H9 (cell line): ENCODE results near the gene PHF21A. TPM values are rescaled to one million over a fixed set of nuclear protein-coding genes. Genes with fewer than 3 reads are reported as not detected.

Source experiments
- DNase-seq: peaks from one replicate; pipeline ENCODE4 v3.0.0-alpha.2; 2017
- H2AFZ ChIP-seq: one replicate; pipeline ENCODE4 v1.6.1; 2013; ENCODE audit warnings: mild to moderate bottlenecking, low read length, control low read depth, moderate library complexity
- H2AK5ac ChIP-seq: 2 replicates; pipeline ENCODE4 v1.6.1; 2013; ENCODE audit warnings: low read length, control low read depth, mixed read lengths; ENCODE audit not compliant: insufficient read length
- H2BK120ac ChIP-seq: one replicate; pipeline ENCODE4 v1.6.1; 2013; ENCODE audit warnings: low read depth, mild to moderate bottlenecking, low read length, control low read depth, inconsistent platforms; ENCODE audit not compliant: poor library complexity, severe bottlenecking
- H2BK12ac ChIP-seq: 2 replicates; pipeline ENCODE4 v1.6.1; 2013; ENCODE audit warnings: low read length, control low read depth, mixed read lengths, low read depth; ENCODE audit not compliant: insufficient read length
- H2BK15ac ChIP-seq: 2 replicates; pipeline ENCODE4 v1.6.1; 2013; ENCODE audit warnings: low read depth, low read length, control low read depth
- H2BK20ac ChIP-seq: one replicate; pipeline ENCODE4 v1.6.1; 2013; ENCODE audit warnings: low read depth, mild to moderate bottlenecking, low read length, control low read depth, inconsistent platforms; ENCODE audit not compliant: poor library complexity, severe bottlenecking
- H2BK5ac ChIP-seq: 2 replicates; pipeline ENCODE4 v1.6.1; 2013; ENCODE audit warnings: low read length, control low read depth, mixed read lengths; ENCODE audit not compliant: insufficient read length
- H3K14ac ChIP-seq: 2 replicates; pipeline ENCODE4 v1.6.1; 2013; ENCODE audit warnings: low read length, control low read depth; ENCODE audit not compliant: insufficient read depth
- H3K18ac ChIP-seq: 2 replicates; pipeline ENCODE4 v1.6.1; 2013; ENCODE audit warnings: low read depth, mild to moderate bottlenecking, mixed read lengths, low read length, control low read depth; ENCODE audit not compliant: insufficient read length
- H3K23ac ChIP-seq: 2 replicates; pipeline ENCODE4 v1.6.1; 2013; ENCODE audit warnings: low read length, control low read depth, mixed read lengths, low read depth; ENCODE audit not compliant: insufficient read length
- H3K23me2 ChIP-seq: 2 replicates; pipeline ENCODE4 v1.6.1; 2013; ENCODE audit warnings: low read depth, mild to moderate bottlenecking, mixed read lengths, low read length, control low read depth; ENCODE audit not compliant: insufficient read length, poor library complexity, severe bottlenecking
- H3K27ac ChIP-seq: 2 replicates; pipeline ENCODE4 v1.5.1; 2013; ENCODE audit warnings: low read length, control low read depth, mixed read lengths, low read depth; ENCODE audit not compliant: insufficient read length
- H3K27me3 ChIP-seq: 2 replicates; pipeline ENCODE4 v1.6.1; 2013; ENCODE audit warnings: low read length, control low read depth, inconsistent platforms; ENCODE audit not compliant: insufficient read depth
- H3K4ac ChIP-seq: 2 replicates; pipeline ENCODE4 v1.6.1; 2013; ENCODE audit warnings: low read depth, mild to moderate bottlenecking, control low read depth, inconsistent platforms, low read length, moderate library complexity
- H3K4me1 ChIP-seq: 2 replicates; pipeline ENCODE4 v1.6.1; 2013; ENCODE audit warnings: low read length, control low read depth, inconsistent platforms; ENCODE audit not compliant: insufficient read depth
- H3K4me2 ChIP-seq: 2 replicates; pipeline ENCODE4 v1.6.1; 2013; ENCODE audit warnings: low read length, control low read depth, mixed read lengths; ENCODE audit not compliant: insufficient read length, insufficient read depth
- H3K56ac ChIP-seq: 2 replicates; pipeline ENCODE4 v1.6.1; 2013; ENCODE audit warnings: low read depth, mild to moderate bottlenecking, mixed read lengths, low read length, control low read depth; ENCODE audit not compliant: insufficient read length
- H3K79me1 ChIP-seq: 2 replicates; pipeline ENCODE4 v1.6.1; 2013; ENCODE audit warnings: low read depth, mild to moderate bottlenecking, moderate library complexity, low read length, control low read depth, inconsistent platforms; ENCODE audit not compliant: insufficient read depth, poor library complexity, severe bottlenecking
- H3K79me2 ChIP-seq: 2 replicates; pipeline ENCODE4 v1.6.1; 2013; ENCODE audit warnings: low read length, control low read depth, inconsistent platforms; ENCODE audit not compliant: insufficient read depth
- H3K9ac ChIP-seq: 2 replicates; pipeline ENCODE4 v1.6.1; 2013; ENCODE audit warnings: low read length, control low read depth, mixed read lengths; ENCODE audit not compliant: insufficient read length; ENCODE audit errors: extremely low read depth
- H3K9me3 ChIP-seq: one replicate; pipeline ENCODE4 v1.6.1; 2013; ENCODE audit warnings: low read depth, low read length, inconsistent platforms; ENCODE audit not compliant: control insufficient read depth
- H3T11ph ChIP-seq: one replicate; pipeline ENCODE4 v1.6.1; 2013; ENCODE audit warnings: mild to moderate bottlenecking, low read length, control low read depth, inconsistent platforms
- H4K20me1 ChIP-seq: one replicate; pipeline ENCODE4 v1.6.1; 2013; ENCODE audit not compliant: control insufficient read depth, insufficient read length, insufficient read depth
- H4K5ac ChIP-seq: 2 replicates; pipeline ENCODE4 v1.6.1; 2013; ENCODE audit warnings: low read depth, mild to moderate bottlenecking, mixed read lengths, low read length, control low read depth; ENCODE audit not compliant: insufficient read length
- H4K8ac ChIP-seq: replicated peaks from 2 replicates; pipeline ENCODE4 v1.6.1; 2013; ENCODE audit warnings: low read length, control low read depth, mixed read lengths, low read depth; ENCODE audit not compliant: insufficient read length
- H4K91ac ChIP-seq: 2 replicates; pipeline ENCODE4 v1.6.1; 2013; ENCODE audit warnings: low read depth, mild to moderate bottlenecking, moderate library complexity, mixed read lengths, low read length, control low read depth; ENCODE audit not compliant: insufficient read length
- H3K27ac Mint-ChIP-seq, 3 experiments: 2 replicates in 2 of 3; 3 replicates in 1 of 3; pipeline ENCODE4 v1.8.0; 2020 to 2021; ENCODE audit warnings: mixed read lengths in 3 of 3, mild to moderate bottlenecking in 1 of 3, moderate library complexity in 1 of 3
- H3K27me3 Mint-ChIP-seq: 2 replicates; pipeline ENCODE4 v1.8.0; 2021; ENCODE audit warnings: low read depth, mild to moderate bottlenecking, moderate library complexity, mixed read lengths
- H3K36me3 Mint-ChIP-seq, 3 experiments: 2 replicates in 2 of 3; 3 replicates in 1 of 3; pipeline ENCODE4 v1.8.0; 2020 to 2021; ENCODE audit warnings: low read depth in 3 of 3, mixed read lengths in 3 of 3; ENCODE audit not compliant: insufficient read depth in 1 of 3
- H3K4me1 Mint-ChIP-seq, 2 experiments: 2 replicates each; pipeline ENCODE4 v1.8.0; 2020; ENCODE audit warnings: mixed read lengths in 2 of 2
- H3K4me3 Mint-ChIP-seq, 2 experiments: 2 replicates in 1 of 2; 3 replicates in 1 of 2; pipeline ENCODE4 v1.8.0; 2020 to 2021; ENCODE audit warnings: mild to moderate bottlenecking in 2 of 2, mixed read lengths in 2 of 2, moderate library complexity in 1 of 2
- H3K9me3 Mint-ChIP-seq, 2 experiments: 2 replicates in 1 of 2; 3 replicates in 1 of 2; pipeline ENCODE4 v1.8.0; 2020; ENCODE audit warnings: mild to moderate bottlenecking in 2 of 2, mixed read lengths in 2 of 2, moderate library complexity in 1 of 2
- CTCF ChIP-seq: fragments of 200-600 bp; sonication (generic); conservative IDR thresholded peaks from 3 replicates; pipeline ENCODE4 v1.8.0; 2021; ENCODE audit warnings: antibody characterized with exemption, mild to moderate bottlenecking
- WGBS: extraction: QIAGEN DNeasy Blood & Tissue Kit; methylation state at CpG from one replicate; pipeline ENCODE4 v1.1.7; 2013; ENCODE audit warnings: missing lambda C conversion rate, low lambda C conversion rate, mixed read lengths; ENCODE audit not compliant: insufficient read length; ENCODE audit errors: extremely low coverage; 5-methylcytosine and 5-hydroxymethylcytosine counted together
- total RNA-seq: library from RNA; stranded (reverse); gene quantifications from 2 replicates; pipeline ENCODE4 v1.2.1, GENCODE V29; 2021

The PHF21A gene
- total RNA-seq, 1 experiment from 2014 or later, result 33.8 TPM

- no peaks in the 10 kb centered on the region for H3K79me1 ChIP-seq
- Mint-ChIP-seq H3K27ac (peak overlapping the region in 2 of 3 experiments; percentile 77 to 79; a peak in 3 of 7 replicates), H3K4me3 (no peak overlapping the region), H3K4me1 (peaks cover 2 to 4% of the 10 kb centered on the region in 2 experiments; a peak in 2 of 4 replicates), H3K27me3 (no peaks in the 10 kb centered on the region), H3K9me3 (no peaks in the 10 kb centered on the region), H3K36me3 (peaks cover 10 to 32% (median 26%) of the 10 kb centered on the region in 3 experiments)
- H3K4me2 ChIP-seq, result no peak overlapping the region
- H3K23ac ChIP-seq, result no peak overlapping the region
- no peak for DNase-seq
- H3K56ac ChIP-seq, result no peak overlapping the region
- H3T11ph ChIP-seq, result no peak overlapping the region
- H4K5ac ChIP-seq, result no peak overlapping the region
- H2BK120ac ChIP-seq, result no peak overlapping the region
- no peak for TF ChIP-seq CTCF
- H3K27me3 ChIP-seq, result no peaks in the 10 kb centered on the region
- H3K23me2 ChIP-seq, result no peaks in the 10 kb centered on the region
- H3K9ac ChIP-seq, result no peak overlapping the region
- no peaks in the 10 kb centered on the region for H3K79me2 ChIP-seq
- no peak overlapping the region for H3K18ac ChIP-seq
- no peak overlapping the region for H3K4ac ChIP-seq
- no peak overlapping the region for H2BK15ac ChIP-seq
- H2AK5ac ChIP-seq, result no peak overlapping the region
- no peak overlapping the region for H2AFZ ChIP-seq
- no peak overlapping the region for H2BK12ac ChIP-seq
- no peak overlapping the region for H2BK20ac ChIP-seq
- H4K8ac ChIP-seq, result no peak overlapping the region
- no peak overlapping the region for H2BK5ac ChIP-seq
- H4K20me1 ChIP-seq, result no peaks in the 10 kb centered on the region
- H4K91ac ChIP-seq, result no peak overlapping the region
- no peaks in the 10 kb centered on the region for H3K9me3 ChIP-seq
- H3K27ac ChIP-seq, result no peak overlapping the region
- WGBS, result no CpG with 5 or more reads among the region's 8 CpGs
- no peaks in the 10 kb centered on the region for H3K4me1 ChIP-seq
- peak overlapping the region; percentile 1; the same call in 1 of the 2 replicates for H3K14ac ChIP-seq
Observed at GRCh38 chr11:45907911-45908370, 213.3 kb downstream of the PHF21A start.
